DND-41 (cell line): ENCODE measurements around the gene FAM168A.

Experiments used
- ATAC-seq: fragments of 200-7000 bp; cut with Tn5 transposase; 3 replicates; pipeline ENCODE4 v1.9.1; 2021; ENCODE audit warnings: low read depth; ENCODE audit not compliant: insufficient read depth
- DNase-seq: peaks from one replicate; pipeline ENCODE4 v3.0.0-alpha.2; 2020
- H2AFZ ChIP-seq: 2 replicates; pipeline ENCODE4 v1.6.0; 2012; ENCODE audit warnings: low read depth, low read length
- H3K27ac ChIP-seq: 2 replicates; pipeline ENCODE4 v1.5.1; 2012; ENCODE audit warnings: low read length, inconsistent platforms
- H3K27me3 ChIP-seq: fragments of 200-600 bp; sonication (generic); 2 replicates; pipeline ENCODE4 v1.6.0; 2012; ENCODE audit warnings: low read length, mild to moderate bottlenecking, inconsistent platforms; ENCODE audit not compliant: insufficient read depth, poor library complexity
- H3K36me3 ChIP-seq: 2 replicates; pipeline ENCODE4 v1.5.1; 2012; ENCODE audit warnings: low read length, inconsistent platforms; ENCODE audit not compliant: insufficient read depth
- H3K4me1 ChIP-seq: 2 replicates; pipeline ENCODE4 v1.5.1; 2012; ENCODE audit warnings: mild to moderate bottlenecking, low read length; ENCODE audit not compliant: insufficient read depth
- H3K4me2 ChIP-seq: 2 replicates; pipeline ENCODE4 v1.6.0; 2012; ENCODE audit warnings: mild to moderate bottlenecking, moderate library complexity, low read length, inconsistent platforms; ENCODE audit not compliant: insufficient read depth
- H3K4me3 ChIP-seq, 2 experiments: fragments of 200-600 bp in 1 of 2; shearing (Covaris generic) in 1 of 2; 2 replicates each; pipeline ENCODE4 v1.5.1; 2012 to 2016; ENCODE audit warnings: inconsistent platforms in 2 of 2, low read length in 2 of 2, mild to moderate bottlenecking in 2 of 2, low read depth in 1 of 2, moderate library complexity in 1 of 2
- H3K79me2 ChIP-seq: 2 replicates; pipeline ENCODE4 v1.6.0; 2012; ENCODE audit warnings: low read length, inconsistent platforms; ENCODE audit not compliant: insufficient read depth
- H3K9ac ChIP-seq: 2 replicates; pipeline ENCODE4 v1.6.0; 2012; ENCODE audit warnings: low read depth, mild to moderate bottlenecking, inconsistent platforms, low read length, moderate library complexity
- H3K9me3 ChIP-seq: 2 replicates; pipeline ENCODE4 v1.5.1; 2012; ENCODE audit warnings: low read length, moderate library complexity, mild to moderate bottlenecking, inconsistent platforms; ENCODE audit not compliant: insufficient read depth, severe bottlenecking
- H4K20me1 ChIP-seq: 2 replicates; pipeline ENCODE4 v1.6.0; 2012; ENCODE audit warnings: low read length; ENCODE audit not compliant: insufficient read depth
- CTCF ChIP-seq: IDR thresholded peaks from 2 replicates; pipeline ENCODE4 v1.5.1; 2012; ENCODE audit warnings: borderline replicate concordance, low read length, moderate library complexity, mild to moderate bottlenecking; ENCODE audit not compliant: poor library complexity, severe bottlenecking; ENCODE audit errors: extremely low read depth
- EZH2 ChIP-seq: IDR thresholded peaks from 3 replicates; pipeline ENCODE4 v1.6.1; 2012; ENCODE audit warnings: borderline replicate concordance, low read depth, mild to moderate bottlenecking, moderate library complexity, low read length, inconsistent platforms; ENCODE audit not compliant: severe bottlenecking

FAM168A gene

GRCh38 chr11:73529204-73529530 is 68.7 kb downstream of the FAM168A start:
- Histone ChIP-seq H3K4me1 (peaks cover 21% of the 10 kb centered on the region), H2AFZ (no peak overlapping the region), H3K4me3 (no peak overlapping the region), H3K79me2 (peaks cover 18% of the 10 kb centered on the region), H3K36me3 (no peaks in the 10 kb centered on the region), H3K4me2 (no peak overlapping the region), H4K20me1 (no peaks in the 10 kb centered on the region), H3K27ac (no peak overlapping the region), H3K9me3 (no peaks in the 10 kb centered on the region), H3K27me3 (no peaks in the 10 kb centered on the region), H3K9ac (no peak overlapping the region)
- DNase-seq (no peak), ATAC-seq (no peak)
- TF ChIP-seq EZH2 (no peak), CTCF (no peak)

GRCh38 chr11:73528483-73529203 is 69.3 kb downstream of the FAM168A start:
- DNase-seq (no peak), ATAC-seq (no peak)
- H3K4me3 ChIP-seq = no peak overlapping the region
- no peaks in the 10 kb centered on the region for H3K36me3 ChIP-seq
- H3K4me1 ChIP-seq = peaks cover 21% of the 10 kb centered on the region
- H3K27me3 ChIP-seq = no peaks in the 10 kb centered on the region
- H3K4me2 ChIP-seq = no peak overlapping the region
- no peak for TF ChIP-seq EZH2
- TF ChIP-seq CTCF = no peak
- no peaks in the 10 kb centered on the region for H3K9me3 ChIP-seq
- H3K9ac ChIP-seq = no peak overlapping the region
- H3K79me2 ChIP-seq = peaks cover 18% of the 10 kb centered on the region
- no peak overlapping the region for H3K27ac ChIP-seq
- no peak overlapping the region for H2AFZ ChIP-seq
- no peaks in the 10 kb centered on the region for H4K20me1 ChIP-seq

GRCh38 chr11:73528013-73528412 is 69.9 kb downstream of the FAM168A start:
- H4K20me1 ChIP-seq = no peaks in the 10 kb centered on the region
- H3K4me3 ChIP-seq = no peak overlapping the region
- H3K79me2 ChIP-seq = peaks cover 18% of the 10 kb centered on the region
- H3K9me3 ChIP-seq = no peaks in the 10 kb centered on the region
- no peaks in the 10 kb centered on the region for H3K27me3 ChIP-seq
- H3K36me3 ChIP-seq = no peaks in the 10 kb centered on the region
- ATAC-seq = no peak
- H2AFZ ChIP-seq = no peak overlapping the region
- H3K27ac ChIP-seq = no peak overlapping the region
- H3K4me2 ChIP-seq = no peak overlapping the region
- no peak for DNase-seq
- H3K4me1 ChIP-seq = peaks cover 22% of the 10 kb centered on the region
- no peak for TF ChIP-seq CTCF
- TF ChIP-seq EZH2 = no peak
- no peak overlapping the region for H3K9ac ChIP-seq

GRCh38 chr11:73525611-73526010 is 72.3 kb downstream of the FAM168A start:
- peaks cover 46% of the 10 kb centered on the region for H3K4me1 ChIP-seq
- H3K9me3 ChIP-seq = no peaks in the 10 kb centered on the region
- no peak overlapping the region for H3K4me2 ChIP-seq
- no peaks in the 10 kb centered on the region for H4K20me1 ChIP-seq
- no peak overlapping the region for H3K4me3 ChIP-seq
- peaks cover 12% of the 10 kb centered on the region for H3K79me2 ChIP-seq
- ATAC-seq (no peak), DNase-seq (no peak)
- H2AFZ ChIP-seq = no peak overlapping the region
- H3K9ac ChIP-seq = no peak overlapping the region
- H3K27ac ChIP-seq = no peak overlapping the region
- no peak for TF ChIP-seq CTCF
- no peak for TF ChIP-seq EZH2
- no peaks in the 10 kb centered on the region for H3K27me3 ChIP-seq
- no peaks in the 10 kb centered on the region for H3K36me3 ChIP-seq
